ENCODE measurements around the gene ZNF532. TPM values are rescaled to one million over a fixed set of nuclear protein-coding genes. Genes with fewer than 3 reads are reported as not detected.
"Not testable (repeated sequence)": the region's sequence is repeated elsewhere in the genome, so short reads cannot be mapped to it uniquely, and the experiment has no call there.

Gene ZNF532
- total RNA-seq, 2 experiments from 2014 or later, result 0.50 to 0.91 TPM

GRCh38 chr18:58853561-58853960 lies 11.1 kb upstream of the ZNF532 start:
- no peaks in the 10 kb centered on the region for H3K4me1 Mint-ChIP-seq (ENCODE audit: low read depth)
- DNase-seq (no peak), ATAC-seq (no peak)
- peaks cover 27% of the 10 kb centered on the region for H3K27me3 Mint-ChIP-seq (ENCODE audit: low read depth)
- H3K27ac Mint-ChIP-seq, result no peak overlapping the region
- no peaks in the 10 kb centered on the region for H3K36me3 Mint-ChIP-seq (ENCODE audit: low read depth)
- H3K9me3 Mint-ChIP-seq (ENCODE audit: insufficient read depth), result no peaks in the 10 kb centered on the region
- ChIA-PET CTCF (no interaction called here), POLR2A (no interaction called here)
- H3K4me3 Mint-ChIP-seq, result no peak overlapping the region

- ATAC-seq; H3K4me3 Mint-ChIP-seq; H3K4me1 Mint-ChIP-seq (ENCODE audit: low read depth); DNase-seq; H3K36me3 Mint-ChIP-seq (ENCODE audit: low read depth); POLR2A ChIA-PET; H3K9me3 Mint-ChIP-seq (ENCODE audit: insufficient read depth); CTCF ChIA-PET; H3K27ac Mint-ChIP-seq: not testable (repeated sequence)
- H3K27me3 Mint-ChIP-seq (ENCODE audit: low read depth), result peaks cover 33% of the 10 kb centered on the region
Measured at GRCh38 chr18:58855521-58855920, 9.2 kb upstream of the ZNF532 start.

- ATAC-seq (no peak), DNase-seq (no peak)
- ChIA-PET POLR2A (no interaction called here), CTCF (no interaction called here)
- H3K4me1 Mint-ChIP-seq (ENCODE audit: low read depth), result no peaks in the 10 kb centered on the region
- H3K27ac Mint-ChIP-seq, result no peak overlapping the region
- H3K4me3 Mint-ChIP-seq, result no peak overlapping the region
- no peaks in the 10 kb centered on the region for H3K9me3 Mint-ChIP-seq (ENCODE audit: insufficient read depth)
- no peaks in the 10 kb centered on the region for H3K36me3 Mint-ChIP-seq (ENCODE audit: low read depth)
- peaks cover 37% of the 10 kb centered on the region for H3K27me3 Mint-ChIP-seq (ENCODE audit: low read depth)
Measured at GRCh38 chr18:58856881-58857280, 7.8 kb upstream of the ZNF532 start.

- ATAC-seq (no peak), DNase-seq (no peak)
- no peaks in the 10 kb centered on the region for H3K9me3 Mint-ChIP-seq (ENCODE audit: insufficient read depth)
- H3K27ac Mint-ChIP-seq, result no peak overlapping the region
- peaks cover 3% of the 10 kb centered on the region for H3K4me1 Mint-ChIP-seq (ENCODE audit: low read depth)
- ChIA-PET CTCF (no interaction called here), POLR2A (no interaction called here)
- H3K27me3 Mint-ChIP-seq (ENCODE audit: low read depth), result peaks cover 42% of the 10 kb centered on the region
- no peaks in the 10 kb centered on the region for H3K36me3 Mint-ChIP-seq (ENCODE audit: low read depth)
- H3K4me3 Mint-ChIP-seq, result no peak overlapping the region
Measured at GRCh38 chr18:58858591-58859468, 5.8 kb upstream of the ZNF532 start.

- Mint-ChIP-seq H3K9me3 (ENCODE audit: insufficient read depth) (no peaks in the 10 kb centered on the region), H3K27me3 (ENCODE audit: low read depth) (peaks cover 52% of the 10 kb centered on the region), H3K4me1 (ENCODE audit: low read depth) (peaks cover 3% of the 10 kb centered on the region), H3K27ac (no peak overlapping the region), H3K4me3 (no peak overlapping the region), H3K36me3 (ENCODE audit: low read depth) (no peaks in the 10 kb centered on the region)
- ChIA-PET CTCF (no interaction called here), POLR2A (no interaction called here)
- no peak for DNase-seq
- ATAC-seq, result no peak
Measured at GRCh38 chr18:58859907-58860306, 4.8 kb upstream of the ZNF532 start.

- POLR2A ChIA-PET, result no interaction called here
Measured at GRCh38 chr18:58860747-58861231, 3.9 kb upstream of the ZNF532 start.

GRCh38 chr18:58861353-58861752 lies 3.3 kb upstream of the ZNF532 start:
- H3K36me3 Mint-ChIP-seq (ENCODE audit: low read depth), result no peaks in the 10 kb centered on the region
- H3K4me3 Mint-ChIP-seq, result no peak overlapping the region
- H3K9me3 Mint-ChIP-seq (ENCODE audit: insufficient read depth), result no peaks in the 10 kb centered on the region
- ATAC-seq (no peak), DNase-seq (no peak)
- ChIA-PET POLR2A (no interaction called here), CTCF (no interaction called here)
- H3K27me3 Mint-ChIP-seq (ENCODE audit: low read depth), result peaks cover 65% of the 10 kb centered on the region
- no peak overlapping the region for H3K27ac Mint-ChIP-seq
- H3K4me1 Mint-ChIP-seq (ENCODE audit: low read depth), result peaks cover 3% of the 10 kb centered on the region

More at GRCh38 chr18:58860747-58861231, 3.9 kb upstream of the ZNF532 start:
- CTCF ChIA-PET, result no interaction called here
- ATAC-seq (no peak), DNase-seq (no peak)
- H3K36me3 Mint-ChIP-seq (ENCODE audit: low read depth), result no peaks in the 10 kb centered on the region
- no peaks in the 10 kb centered on the region for H3K9me3 Mint-ChIP-seq (ENCODE audit: insufficient read depth)
- peaks cover 3% of the 10 kb centered on the region for H3K4me1 Mint-ChIP-seq (ENCODE audit: low read depth)
- H3K27me3 Mint-ChIP-seq (ENCODE audit: low read depth), result peaks cover 61% of the 10 kb centered on the region
- H3K27ac Mint-ChIP-seq, result no peak overlapping the region
- no peak overlapping the region for H3K4me3 Mint-ChIP-seq

GRCh38 chr18:58861861-58862301 lies 2.8 kb upstream of the ZNF532 start:
- ATAC-seq (no peak), DNase-seq (no peak)
- H3K4me1 Mint-ChIP-seq (ENCODE audit: low read depth), result peaks cover 3% of the 10 kb centered on the region
- H3K9me3 Mint-ChIP-seq (ENCODE audit: insufficient read depth), result no peaks in the 10 kb centered on the region
- no peak overlapping the region for H3K27ac Mint-ChIP-seq
- H3K4me3 Mint-ChIP-seq, result no peak overlapping the region
- CTCF ChIA-PET, result no interaction called here
- POLR2A ChIA-PET, result no interaction called here
- no peaks in the 10 kb centered on the region for H3K36me3 Mint-ChIP-seq (ENCODE audit: low read depth)
- H3K27me3 Mint-ChIP-seq (ENCODE audit: low read depth), result peaks cover 69% of the 10 kb centered on the region

- Mint-ChIP-seq H3K4me1 (ENCODE audit: low read depth) (peaks cover 3% of the 10 kb centered on the region), H3K27me3 (ENCODE audit: low read depth) (peaks cover 71% of the 10 kb centered on the region), H3K9me3 (ENCODE audit: insufficient read depth) (no peaks in the 10 kb centered on the region), H3K36me3 (ENCODE audit: low read depth) (no peaks in the 10 kb centered on the region), H3K27ac (no peak overlapping the region), H3K4me3 (peak overlapping the region; percentile 34)
- ATAC-seq (no peak), DNase-seq (no peak)
- ChIA-PET CTCF (no interaction called here), POLR2A (no interaction called here)
Measured at GRCh38 chr18:58862356-58862755, 2.3 kb upstream of the ZNF532 start.

GRCh38 chr18:58862851-58863538 lies 1.7 kb upstream of the ZNF532 start:
- H3K4me3 Mint-ChIP-seq, result peak overlapping the region; percentile 34
- H3K9me3 Mint-ChIP-seq (ENCODE audit: insufficient read depth), result no peaks in the 10 kb centered on the region
- peaks cover 75% of the 10 kb centered on the region for H3K27me3 Mint-ChIP-seq (ENCODE audit: low read depth)
- H3K27ac Mint-ChIP-seq, result peak overlapping the region; percentile 29
- peaks cover 3% of the 10 kb centered on the region for H3K4me1 Mint-ChIP-seq (ENCODE audit: low read depth)
- H3K36me3 Mint-ChIP-seq (ENCODE audit: low read depth), result no peaks in the 10 kb centered on the region
- ATAC-seq, result no peak
- ChIA-PET CTCF (no interaction called here), POLR2A (no interaction called here)
- no peak for DNase-seq

- Mint-ChIP-seq H3K27me3 (ENCODE audit: low read depth) (peaks cover 75% of the 10 kb centered on the region), H3K36me3 (ENCODE audit: low read depth) (no peaks in the 10 kb centered on the region), H3K4me3 (no peak overlapping the region), H3K4me1 (ENCODE audit: low read depth) (peaks cover 3% of the 10 kb centered on the region), H3K27ac (no peak overlapping the region), H3K9me3 (ENCODE audit: insufficient read depth) (no peaks in the 10 kb centered on the region)
- ATAC-seq (no peak), DNase-seq (peak; percentile 21)
- CTCF ChIA-PET, result no interaction called here
- POLR2A ChIA-PET, result no interaction called here
Measured at GRCh38 chr18:58863539-58864145, 1.0 kb upstream of the ZNF532 start.

- H3K9me3 Mint-ChIP-seq (ENCODE audit: insufficient read depth), result no peaks in the 10 kb centered on the region
- H3K4me3 Mint-ChIP-seq, result no peak overlapping the region
- H3K27ac Mint-ChIP-seq, result no peak overlapping the region
- ChIA-PET CTCF (no interaction called here), POLR2A (no interaction called here)
- no peak for DNase-seq
- H3K4me1 Mint-ChIP-seq (ENCODE audit: low read depth), result peaks cover 3% of the 10 kb centered on the region
- H3K36me3 Mint-ChIP-seq (ENCODE audit: low read depth), result no peaks in the 10 kb centered on the region
- no peak for ATAC-seq
- H3K27me3 Mint-ChIP-seq (ENCODE audit: low read depth), result peaks cover 68% of the 10 kb centered on the region
Measured at GRCh38 chr18:58865033-58865590, 435 bp downstream of the ZNF532 start.

Data from activated CD8-positive, alpha-beta T cell treated with anti-CD3 and anti-CD28 coated beads, Interleukin-2, amount 10 ng/mL, durations not matched to agents 7 days and 5 days (primary cell).